AG09309 (cell line): ENCODE measurements around the gene ARMC2.
A peak's percentile ranks its signal among the peaks of the same experiment; 100 is the strongest.

Experiments used
- DNase-seq: peaks from one replicate; pipeline ENCODE4 v3.0.0-alpha.2; 2010; ENCODE audit warnings: low read depth
- H3K4me3 ChIP-seq: 2 replicates; pipeline ENCODE4 v1.5.1; 2011; ENCODE audit warnings: mild to moderate bottlenecking, low read depth, low read length, moderate library complexity; ENCODE audit not compliant: control insufficient read depth
- CTCF ChIP-seq: IDR thresholded peaks from 2 replicates; pipeline ENCODE4 v1.5.1; 2011; ENCODE audit warnings: mild to moderate bottlenecking, low read depth, low read length, inconsistent platforms; ENCODE audit not compliant: insufficient read depth, control insufficient read depth; ENCODE audit errors: missing control alignments

ARMC2 gene

GRCh38 chr6:109009236-109009961 lies 161.2 kb downstream of the ARMC2 start:
- TF ChIP-seq CTCF = no peak
- peak; percentile 25 for DNase-seq
- H3K4me3 ChIP-seq = peak overlapping the region; percentile 100

- peak overlapping the region; percentile 90 for H3K4me3 ChIP-seq
- no peak for TF ChIP-seq CTCF
- no peak for DNase-seq
Observed at GRCh38 chr6:109009962-109010704, 161.9 kb downstream of the ARMC2 start.

- no peak for TF ChIP-seq CTCF
- no peak for DNase-seq
- H3K4me3 ChIP-seq = no peak overlapping the region
Observed at GRCh38 chr6:109010705-109011102, 162.5 kb downstream of the ARMC2 start.

GRCh38 chr6:109013656-109014305 lies 165.6 kb downstream of the ARMC2 start:
- no peak for TF ChIP-seq CTCF
- H3K4me3 ChIP-seq = no peak overlapping the region
- DNase-seq = no peak

- no peak for DNase-seq
- no peak for TF ChIP-seq CTCF
- H3K4me3 ChIP-seq = no peak overlapping the region
Observed at GRCh38 chr6:109014606-109015005, 166.4 kb downstream of the ARMC2 start.

GRCh38 chr6:109015176-109015575 lies 167.0 kb downstream of the ARMC2 start:
- no peak overlapping the region for H3K4me3 ChIP-seq
- DNase-seq = no peak
- TF ChIP-seq CTCF = no peak
